SK-N-SH (cell line): Measurements from ENCODE around the gene CDH23. TPM values are rescaled to one million over a fixed set of nuclear protein-coding genes. Genes with fewer than 3 reads are reported as not detected.

Source experiments
- CTCF ChIA-PET: fragments of 300-600, 350-600 bp; formaldehyde crosslinking; extraction: SDS; loops from one replicate; lab custom pipeline; 2021; lab: Yijun Ruan, JAX
- POLR2A ChIA-PET: fragments of 350-600 bp; sonication (Branson Sonifier 250); formaldehyde crosslinking; extraction: SDS; loops from one replicate; lab custom pipeline; 2020; ENCODE audit warnings: antibody characterized with exemption, inconsistent platforms; lab: Yijun Ruan, JAX
- DNase-seq: peaks from one replicate; pipeline ENCODE4 v3.0.0; 2012
- H2AFZ ChIP-seq: fragments of 200-600 bp; sonication (generic); 2 replicates; pipeline ENCODE4 v1.8.1; 2016; ENCODE audit warnings: antibody characterized with exemption, mild to moderate bottlenecking, low read depth
- H3F3A ChIP-seq: fragments of 200-600 bp; sonication (generic); replicated peaks from 2 replicates; pipeline ENCODE3; 2016; ENCODE audit warnings: antibody characterized with exemption, mild to moderate bottlenecking; ENCODE audit not compliant: insufficient read depth
- H3K27ac ChIP-seq, 2 experiments: fragments of 200-500 bp in 1 of 2; fragments of 200-600 bp in 1 of 2; sonication (Bioruptor generic) in 1 of 2; sonication (generic), shearing (Covaris generic) in 1 of 2; 2 replicates each; pipeline versions ENCODE4 v1.5.1 to v1.6.1; 2014 to 2016; ENCODE audit warnings: low read depth in 2 of 2, inconsistent platforms in 1 of 2, low read length in 1 of 2, mild to moderate bottlenecking in 1 of 2, mixed read lengths in 1 of 2
- H3K27me3 ChIP-seq: fragments of 200-600 bp; sonication (generic), shearing (Covaris generic); 2 replicates; pipeline ENCODE4 v1.6.1; 2016; ENCODE audit warnings: mixed run types; ENCODE audit not compliant: insufficient read depth
- H3K36me3 ChIP-seq, 2 experiments: fragments of 200-500 bp in 1 of 2; fragments of 200-600 bp in 1 of 2; sonication (Bioruptor generic) in 1 of 2; sonication (generic) in 1 of 2; replicated peaks in 1 of 2; 2 replicates each; pipeline versions ENCODE3 to v1.5.1; 2014 to 2016; ENCODE audit warnings: low read length in 1 of 2, mild to moderate bottlenecking in 1 of 2; ENCODE audit not compliant: insufficient read depth in 2 of 2, control insufficient read depth in 1 of 2
- H3K4me1 ChIP-seq, 2 experiments: fragments of 200-500 bp in 1 of 2; fragments of 200-600 bp in 1 of 2; sonication (Bioruptor generic) in 1 of 2; sonication (generic), shearing (Covaris generic) in 1 of 2; 2 replicates each; pipeline versions ENCODE4 v1.5.1 to v1.6.1; 2014 to 2016; ENCODE audit warnings: low read depth in 1 of 2, low read length in 1 of 2, mixed run types in 1 of 2; ENCODE audit not compliant: insufficient read depth in 2 of 2, control insufficient read depth in 1 of 2
- H3K4me2 ChIP-seq: fragments of 200-600 bp; sonication (generic), shearing (Covaris generic); 2 replicates; pipeline ENCODE4 v1.6.1; 2017; ENCODE audit warnings: mixed run types
- H3K4me3 ChIP-seq, 2 experiments: fragments of 200-500 bp in 1 of 2; fragments of 200-600 bp in 1 of 2; sonication (Bioruptor generic) in 1 of 2; sonication (generic), shearing (Covaris generic) in 1 of 2; 2 replicates each; pipeline versions ENCODE4 v1.5.1 to v1.8.1; 2014 to 2016; ENCODE audit warnings: low read depth in 2 of 2, inconsistent platforms in 1 of 2, low read length in 1 of 2, mild to moderate bottlenecking in 1 of 2, mixed read lengths in 1 of 2, moderate library complexity in 1 of 2
- H3K79me2 ChIP-seq: fragments of 200-600 bp; sonication (generic); 2 replicates; pipeline ENCODE4 v1.8.1; 2017; ENCODE audit warnings: mild to moderate bottlenecking; ENCODE audit not compliant: insufficient read depth
- H3K9ac ChIP-seq: fragments of 200-600 bp; sonication (generic); 2 replicates; pipeline ENCODE4 v1.6.1; 2017; ENCODE audit warnings: mixed run types
- H3K9me2 ChIP-seq: fragments of 200-600 bp; sonication (generic); 2 replicates; pipeline ENCODE4 v1.6.1; 2017; ENCODE audit warnings: mixed run types
- H3K9me3 ChIP-seq: fragments of 200-600 bp; sonication (generic); 2 replicates; pipeline ENCODE4 v1.6.1; 2017; ENCODE audit warnings: mixed run types, mild to moderate bottlenecking, moderate library complexity
- H4K20me1 ChIP-seq: fragments of 200-600 bp; sonication (generic); 2 replicates; pipeline ENCODE4 v1.6.1; 2017; ENCODE audit warnings: mild to moderate bottlenecking, mixed run types; ENCODE audit not compliant: insufficient read depth
- FOSL2 ChIP-seq: IDR thresholded peaks from 2 replicates; pipeline ENCODE4 v1.4.0; 2012; ENCODE audit warnings: low read depth, mild to moderate bottlenecking, moderate library complexity, borderline replicate concordance
- FOXM1 ChIP-seq: IDR thresholded peaks from 2 replicates; pipeline ENCODE4 v1.4.0; 2012; ENCODE audit warnings: low read depth, mild to moderate bottlenecking
- GABPA ChIP-seq: IDR thresholded peaks from 2 replicates; pipeline ENCODE4 v1.4.0; 2012; ENCODE audit warnings: low read depth, mild to moderate bottlenecking
- MEF2A ChIP-seq: IDR thresholded peaks from 2 replicates; pipeline ENCODE4 v1.4.0; 2012; ENCODE audit warnings: low read depth, borderline replicate concordance
- MXI1 ChIP-seq: IDR thresholded peaks from 2 replicates; pipeline ENCODE4 v1.6.1; 2012; ENCODE audit warnings: mild to moderate bottlenecking, low read depth, low read length, improper control_type of control experiment
- TAF1 ChIP-seq: IDR thresholded peaks from 2 replicates; pipeline ENCODE4 v1.6.1; 2012; ENCODE audit warnings: low read depth, mild to moderate bottlenecking, low read length, moderate library complexity, borderline replicate concordance
- TEAD4 ChIP-seq: IDR thresholded peaks from 2 replicates; pipeline ENCODE4 v1.4.0; 2012; ENCODE audit warnings: mild to moderate bottlenecking, borderline replicate concordance; ENCODE audit not compliant: insufficient read depth
- USF1 ChIP-seq: IDR thresholded peaks from 2 replicates; pipeline ENCODE4 v1.4.0; 2012; ENCODE audit warnings: low read depth, borderline replicate concordance
- YY1 ChIP-seq: IDR thresholded peaks from 2 replicates; pipeline ENCODE4 v1.4.0; 2012; ENCODE audit warnings: low read depth, mild to moderate bottlenecking
- WGBS: methylation state at CpG from one replicate; pipeline ENCODE4 v1.1.6; 2017; ENCODE audit warnings: low lambda C conversion rate; 5-methylcytosine and 5-hydroxymethylcytosine counted together
- polyA plus RNA-seq, 3 experiments: library from polyadenylated mRNA; depleted of rRNA; stranded (reverse); fragments of >200 nt; gene quantifications; 2 replicates each; pipeline ENCODE4 v1.2.3, GENCODE V29; 2012
- TF ChIP-seq, protein P1 (sequence below): IDR thresholded peaks from 2 replicates; pipeline ENCODE4 v1.6.1; 2012; ENCODE audit warnings: mild to moderate bottlenecking, low read depth, low read length, moderate library complexity

Gene CDH23
- polyA plus RNA-seq, 1 of the 3 experiments (the other 2 are of a cell fraction), result 0.03 TPM

DNA sequence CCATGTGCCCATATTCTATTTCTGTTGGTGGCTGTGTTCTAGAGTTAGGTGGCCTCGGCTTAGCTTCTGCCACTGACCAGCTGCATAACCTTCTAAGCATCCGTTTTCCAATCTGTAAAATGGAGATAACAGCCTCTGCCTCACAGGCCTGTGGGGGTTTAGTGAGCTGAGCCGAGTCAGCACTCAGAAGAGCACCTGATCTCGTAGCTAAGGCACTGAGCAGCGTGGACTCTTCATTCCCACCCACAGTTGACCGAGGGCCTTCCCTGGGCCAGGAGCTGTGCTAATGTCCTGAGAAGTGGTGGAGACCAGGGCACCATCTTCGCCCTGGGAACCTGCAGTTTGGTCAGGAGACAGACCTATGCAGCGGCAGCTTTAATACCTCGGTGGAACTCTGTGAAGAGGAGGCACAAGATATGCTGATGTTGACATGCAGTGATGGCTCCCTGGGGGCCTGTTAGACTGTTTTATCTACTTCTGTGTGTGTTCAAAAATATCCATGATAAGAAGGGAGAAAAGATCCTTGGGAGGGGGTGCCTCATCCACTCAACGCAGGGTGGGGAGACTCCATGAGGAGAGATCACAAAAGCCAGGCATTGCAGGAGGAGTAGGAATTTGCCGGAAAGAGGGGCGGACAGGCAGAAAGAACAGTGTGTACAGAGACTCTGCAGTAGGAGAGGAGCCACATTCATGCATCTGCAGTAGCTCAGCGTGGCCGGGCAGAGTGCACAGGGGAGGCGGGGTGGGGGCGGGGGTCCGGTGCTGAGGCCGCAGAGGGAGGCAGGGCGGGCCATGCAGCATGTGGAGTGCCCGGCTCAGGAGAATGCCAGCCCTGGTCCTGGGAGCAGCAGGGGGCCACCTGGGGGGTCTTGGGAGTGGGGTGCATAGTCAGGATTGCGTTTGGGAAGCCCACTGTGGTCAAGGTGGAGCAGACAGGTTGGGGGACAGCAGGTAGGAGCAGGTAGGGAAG is 186.1 kb downstream of the CDH23 start:
- Histone ChIP-seq H3K9ac (no peak overlapping the region), H3K27me3 (peaks cover 10% of the 10 kb centered on the region; the same call in 1 of the 2 replicates), H4K20me1 (no peaks in the 10 kb centered on the region), H2AFZ (no peak overlapping the region), H3F3A (no peaks in the 10 kb centered on the region), H3K79me2 (no peaks in the 10 kb centered on the region), H3K9me2 (no peaks in the 10 kb centered on the region), H3K4me3 (no peak overlapping the region), H3K36me3 (no peaks in the 10 kb centered on the region), H3K4me2 (no peak overlapping the region), H3K27ac (no peak overlapping the region), H3K9me3 (no peaks in the 10 kb centered on the region), H3K4me1 (no peaks in the 10 kb centered on the region; a peak in 1 of 4 replicates)
- CTCF ChIA-PET, result interaction anchor here (1.2 to 1.9 kb wide), 3 partner anchors 12 to 96 kb away, joined by 3 to 7 read pairs (median 4); no protein-coding TSS in a partner anchor
- DNase-seq, result no peak
- POLR2A ChIA-PET, result no interaction called here
- TF ChIP-seq MEF2A (no peak), MXI1 (no peak), YY1 (no peak), FOXM1 (no peak), TEAD4 (no peak), FOSL2 (no peak)
- TF ChIP-seq, protein P1, sequence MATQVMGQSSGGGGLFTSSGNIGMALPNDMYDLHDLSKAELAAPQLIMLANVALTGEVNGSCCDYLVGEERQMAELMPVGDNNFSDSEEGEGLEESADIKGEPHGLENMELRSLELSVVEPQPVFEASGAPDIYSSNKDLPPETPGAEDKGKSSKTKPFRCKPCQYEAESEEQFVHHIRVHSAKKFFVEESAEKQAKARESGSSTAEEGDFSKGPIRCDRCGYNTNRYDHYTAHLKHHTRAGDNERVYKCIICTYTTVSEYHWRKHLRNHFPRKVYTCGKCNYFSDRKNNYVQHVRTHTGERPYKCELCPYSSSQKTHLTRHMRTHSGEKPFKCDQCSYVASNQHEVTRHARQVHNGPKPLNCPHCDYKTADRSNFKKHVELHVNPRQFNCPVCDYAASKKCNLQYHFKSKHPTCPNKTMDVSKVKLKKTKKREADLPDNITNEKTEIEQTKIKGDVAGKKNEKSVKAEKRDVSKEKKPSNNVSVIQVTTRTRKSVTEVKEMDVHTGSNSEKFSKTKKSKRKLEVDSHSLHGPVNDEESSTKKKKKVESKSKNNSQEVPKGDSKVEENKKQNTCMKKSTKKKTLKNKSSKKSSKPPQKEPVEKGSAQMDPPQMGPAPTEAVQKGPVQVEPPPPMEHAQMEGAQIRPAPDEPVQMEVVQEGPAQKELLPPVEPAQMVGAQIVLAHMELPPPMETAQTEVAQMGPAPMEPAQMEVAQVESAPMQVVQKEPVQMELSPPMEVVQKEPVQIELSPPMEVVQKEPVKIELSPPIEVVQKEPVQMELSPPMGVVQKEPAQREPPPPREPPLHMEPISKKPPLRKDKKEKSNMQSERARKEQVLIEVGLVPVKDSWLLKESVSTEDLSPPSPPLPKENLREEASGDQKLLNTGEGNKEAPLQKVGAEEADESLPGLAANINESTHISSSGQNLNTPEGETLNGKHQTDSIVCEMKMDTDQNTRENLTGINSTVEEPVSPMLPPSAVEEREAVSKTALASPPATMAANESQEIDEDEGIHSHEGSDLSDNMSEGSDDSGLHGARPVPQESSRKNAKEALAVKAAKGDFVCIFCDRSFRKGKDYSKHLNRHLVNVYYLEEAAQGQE, result no peak
- 55% methylated on average over 21 of the region's 21 CpGs for WGBS

GRCh38 chr10:71584461-71584860 is 187.7 kb downstream of the CDH23 start:
- 54% methylated on average over 5 of the region's 5 CpGs for WGBS
- H3K27me3 ChIP-seq, result peaks cover 13% of the 10 kb centered on the region; the same call in 1 of the 2 replicates
- H3K4me3 ChIP-seq, result no peak overlapping the region
- DNase-seq, result no peak
- no peaks in the 10 kb centered on the region for H4K20me1 ChIP-seq
- H3K4me1 ChIP-seq, result no peaks in the 10 kb centered on the region; a peak in 1 of 4 replicates
- CTCF ChIA-PET, result interaction anchor here (1.4 to 3.3 kb wide), 2 partner anchors 14 to 25 kb away, joined by 6 to 23 read pairs; no protein-coding TSS in a partner anchor
- TF ChIP-seq GABPA (no peak), USF1 (no peak), TAF1 (no peak)
- TF ChIP-seq, all 33 proteins: peak for 0
- POLR2A ChIA-PET, result no interaction called here
- Histone ChIP-seq H3K79me2 (no peaks in the 10 kb centered on the region), H3K9me2 (no peaks in the 10 kb centered on the region), H3F3A (no peaks in the 10 kb centered on the region), H3K36me3 (no peaks in the 10 kb centered on the region), H3K9ac (no peak overlapping the region), H2AFZ (no peak overlapping the region), H3K4me2 (no peak overlapping the region), H3K9me3 (no peaks in the 10 kb centered on the region), H3K27ac (no peak overlapping the region)
